GM12864 (cell line): ENCODE data around the gene B4GALNT3.

Experiments
- DNase-seq: peaks from one replicate; pipeline ENCODE4 v3.0.0-alpha.2; 2011; ENCODE audit warnings: low read depth
- H3K4me3 ChIP-seq: 2 replicates; pipeline ENCODE4 v1.5.1; 2011; ENCODE audit warnings: mild to moderate bottlenecking, low read depth, low read length, control low read depth
- TF ChIP-seq, protein P1 (sequence below): IDR thresholded peaks from 2 replicates; pipeline ENCODE4 v1.5.1; 2011; ENCODE audit warnings: low read depth, mild to moderate bottlenecking, moderate library complexity, low read length, control low read depth, inconsistent platforms; ENCODE audit errors: missing control alignments

The B4GALNT3 gene

DNA sequence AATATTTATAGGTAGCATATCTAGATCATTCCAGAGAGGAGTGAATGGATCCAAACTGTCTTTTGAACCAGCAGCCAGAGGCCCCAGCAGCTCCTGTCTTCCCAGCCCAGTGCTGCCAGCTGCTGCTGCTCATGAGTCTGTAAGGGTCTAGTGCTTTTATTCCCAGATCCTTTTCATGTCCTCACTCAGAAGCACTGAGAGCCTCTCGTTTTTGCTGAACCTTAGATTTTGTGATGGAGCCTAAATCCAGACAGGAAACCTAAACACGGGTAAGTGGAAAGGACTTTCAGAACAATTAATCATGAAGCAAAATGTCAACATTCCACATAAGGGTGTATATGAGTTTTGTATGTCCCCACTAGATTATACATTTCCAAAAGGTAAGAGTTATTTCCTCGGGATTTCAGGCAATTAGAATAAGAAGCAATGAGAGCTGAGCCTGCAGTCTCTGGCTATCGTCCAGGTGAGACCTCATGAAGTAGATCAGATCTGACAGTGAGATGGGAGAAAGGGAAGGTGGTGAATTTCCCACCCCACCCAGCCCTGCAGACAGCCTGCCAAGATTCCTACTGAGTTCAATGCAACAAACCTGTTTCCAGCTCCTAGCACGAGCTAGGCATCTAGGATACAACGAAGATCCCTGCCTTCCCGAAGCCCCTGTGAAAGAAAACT is 119.1 kb downstream of the B4GALNT3 start:
- no peak overlapping the region for H3K4me3 ChIP-seq
- TF ChIP-seq, protein P1, sequence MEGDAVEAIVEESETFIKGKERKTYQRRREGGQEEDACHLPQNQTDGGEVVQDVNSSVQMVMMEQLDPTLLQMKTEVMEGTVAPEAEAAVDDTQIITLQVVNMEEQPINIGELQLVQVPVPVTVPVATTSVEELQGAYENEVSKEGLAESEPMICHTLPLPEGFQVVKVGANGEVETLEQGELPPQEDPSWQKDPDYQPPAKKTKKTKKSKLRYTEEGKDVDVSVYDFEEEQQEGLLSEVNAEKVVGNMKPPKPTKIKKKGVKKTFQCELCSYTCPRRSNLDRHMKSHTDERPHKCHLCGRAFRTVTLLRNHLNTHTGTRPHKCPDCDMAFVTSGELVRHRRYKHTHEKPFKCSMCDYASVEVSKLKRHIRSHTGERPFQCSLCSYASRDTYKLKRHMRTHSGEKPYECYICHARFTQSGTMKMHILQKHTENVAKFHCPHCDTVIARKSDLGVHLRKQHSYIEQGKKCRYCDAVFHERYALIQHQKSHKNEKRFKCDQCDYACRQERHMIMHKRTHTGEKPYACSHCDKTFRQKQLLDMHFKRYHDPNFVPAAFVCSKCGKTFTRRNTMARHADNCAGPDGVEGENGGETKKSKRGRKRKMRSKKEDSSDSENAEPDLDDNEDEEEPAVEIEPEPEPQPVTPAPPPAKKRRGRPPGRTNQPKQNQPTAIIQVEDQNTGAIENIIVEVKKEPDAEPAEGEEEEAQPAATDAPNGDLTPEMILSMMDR = no peak
- DNase-seq = no peak

- DNase-seq = no peak
- no peak overlapping the region for H3K4me3 ChIP-seq
- TF ChIP-seq, protein P1 = no peak
Observed at GRCh38 chr12:579420-580110, 119.8 kb downstream of the B4GALNT3 start.

DNA sequence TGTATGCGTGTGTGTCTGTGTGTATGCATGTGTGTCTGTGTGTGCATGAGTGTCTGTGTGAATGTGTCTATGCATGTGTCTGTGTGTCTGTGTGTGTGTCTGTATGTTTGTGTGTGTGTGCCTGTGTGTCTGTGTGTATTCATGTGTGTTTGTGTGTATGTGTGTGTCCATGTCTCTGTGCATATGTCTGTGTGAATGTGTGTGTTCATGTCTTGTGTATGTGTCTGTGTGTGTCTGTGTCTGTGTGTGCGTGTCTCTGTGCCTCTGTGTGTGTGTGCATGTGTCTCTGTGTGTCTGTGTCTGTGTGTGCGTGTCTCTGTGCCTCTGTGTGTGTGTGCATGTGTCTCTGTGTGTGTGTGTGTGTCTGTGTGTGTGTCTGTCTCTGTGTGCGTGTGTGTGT is 121.1 kb downstream of the B4GALNT3 start:
- H3K4me3 ChIP-seq = no peak overlapping the region
- DNase-seq = no peak
- TF ChIP-seq, protein P1 = no peak

DNA sequence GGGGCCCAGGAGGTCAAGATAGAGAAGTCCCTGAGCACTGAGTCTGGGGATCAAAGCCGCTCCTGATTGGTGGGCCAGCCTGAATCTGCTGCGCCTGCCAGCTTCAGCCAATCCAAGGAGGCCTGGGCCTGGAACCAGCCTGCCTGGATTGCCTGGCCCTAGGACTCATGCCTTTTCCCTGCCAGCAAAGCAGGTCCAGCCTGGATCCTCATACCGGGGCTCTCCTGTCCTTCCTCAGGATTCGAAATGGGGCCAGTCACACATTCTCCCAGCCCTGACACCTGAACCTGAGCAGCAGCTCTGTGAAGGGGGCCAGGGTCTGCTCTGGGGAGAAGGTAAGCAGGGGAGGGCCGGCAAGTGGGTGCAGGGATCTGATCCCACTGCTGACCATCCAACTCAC is 121.6 kb downstream of the B4GALNT3 start:
- no peak for DNase-seq
- no peak overlapping the region for H3K4me3 ChIP-seq
- TF ChIP-seq, protein P1 = no peak

DNA sequence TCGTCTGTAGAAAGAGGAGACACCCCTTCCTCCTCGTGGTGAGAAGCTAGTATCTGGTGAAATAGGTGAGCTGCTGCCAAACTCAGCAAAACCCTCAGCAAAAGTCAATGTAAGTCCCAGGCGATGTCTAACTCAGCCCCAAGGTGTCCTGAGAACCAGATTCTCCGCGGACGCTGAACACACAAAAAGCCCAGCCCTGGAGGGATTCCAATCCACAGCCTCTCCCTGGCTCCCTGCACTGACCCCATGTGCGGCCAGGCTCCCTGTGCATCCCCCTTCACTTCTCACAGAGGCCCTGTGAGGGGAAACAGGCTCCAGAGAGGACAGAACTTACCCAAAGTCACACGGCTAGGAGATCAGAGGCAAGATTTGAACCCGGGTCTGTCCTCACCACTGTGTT is 122.0 kb downstream of the B4GALNT3 start:
- DNase-seq = no peak
- H3K4me3 ChIP-seq = no peak overlapping the region
- TF ChIP-seq, protein P1 = no peak

- TF ChIP-seq, protein P1 = no peak
- no peak overlapping the region for H3K4me3 ChIP-seq
- no peak for DNase-seq
Observed at GRCh38 chr12:583251-583869, 123.6 kb downstream of the B4GALNT3 start.
